ENCODE measurements around the gene GRID2. TPM values are rescaled to one million over a fixed set of nuclear protein-coding genes. Genes with fewer than 3 reads are reported as not detected.

The GRID2 gene
- total and polyA plus RNA-seq, 2 of the 4 experiments (the other 2 are of a cell fraction) = under 0.01 TPM; not detected in 1

GRCh38 chr4:92263010-92263409, 40.8 kb upstream of the GRID2 start:
- Histone ChIP-seq H3K36me3 (ENCODE audit: control insufficient read depth, insufficient read depth, low read length) (no peaks in the 10 kb centered on the region), H3K23ac (ENCODE audit: low read depth, low read length) (no peak overlapping the region), H3K9me1 (ENCODE audit: insufficient read depth, low read length) (no peaks in the 10 kb centered on the region), H4K8ac (ENCODE audit: low read depth in 2 of 2, low read length in 2 of 2) (no peak overlapping the region), H4K5ac (ENCODE audit: low read depth, low read length) (no peak overlapping the region), H2AK9ac (replicated peaks; ENCODE audit: low read depth, low read length, poor library complexity) (no peak overlapping the region), H2BK5ac (ENCODE audit: low read depth, low read length, poor library complexity, severe bottlenecking) (no peak overlapping the region), H3K4me3 (ENCODE audit: insufficient read depth, low read depth, low read length) (no peak overlapping the region), H3K4ac (ENCODE audit: low read depth, low read length) (no peak overlapping the region), H3K4me2 (ENCODE audit: low read depth, low read length) (no peak overlapping the region), H3K27me3 (ENCODE audit: control insufficient read depth, insufficient read depth, low read length) (no peaks in the 10 kb centered on the region), H3K18ac (ENCODE audit: low read depth, low read length) (no peak overlapping the region), H2BK20ac (ENCODE audit: low read depth, low read length) (no peak overlapping the region), H3K56ac (ENCODE audit: extremely low read depth, insufficient read depth, low read length) (no peak overlapping the region), H3K14ac (replicated peaks; ENCODE audit: low read depth, low read length) (no peak overlapping the region), H4K20me1 (ENCODE audit: insufficient read depth, low read length) (no peaks in the 10 kb centered on the region), H3K9ac (ENCODE audit: low read depth, low read length) (no peak overlapping the region), H3K79me1 (ENCODE audit: low read depth in 1 of 2, low read length in 2 of 2) (no peaks in the 10 kb centered on the region), H2BK120ac (ENCODE audit: low read depth, low read length) (no peak overlapping the region), H2AK5ac (ENCODE audit: low read depth, low read length) (no peak overlapping the region), H2AFZ (replicated peaks; ENCODE audit: low read length, poor library complexity) (no peak overlapping the region), H4K91ac (ENCODE audit: insufficient read depth, low read depth, low read length) (no peak overlapping the region), H3K4me1 (ENCODE audit: control insufficient read depth, insufficient read depth, low read length) (no peaks in the 10 kb centered on the region), H3K9me3 (ENCODE audit: control insufficient read depth, insufficient read depth, low read length) (no peaks in the 10 kb centered on the region), H2BK15ac (ENCODE audit: low read depth, low read length) (no peak overlapping the region), H3K27ac (ENCODE audit: insufficient read depth, low read length) (no peak overlapping the region)
- in situ Hi-C loops (cut with MboI; ENCODE audit: low sequenced_read_pairs) (no loop called here), dilution Hi-C loops (cut with HindIII; ENCODE audit: low sequenced_read_pairs, unreplicated experiment) (no loop called here), intact Hi-C loops (cut with micrococcal nuclease) (no loop called here)
- WGBS, 2 experiments (ENCODE audit: extremely low coverage in 2 of 2, insufficient read length in 1 of 2) = no CpG with 5 or more reads among the region's 2 CpGs
- DNase-seq (no peak), ATAC-seq (ENCODE audit: low read depth) (no peak)
- BruUV-seq (replicated peaks) = no TSS peak
- TF ChIP-seq RFX5 (IDR thresholded peaks at IDR 0.05; ENCODE audit: low read depth, low read length) (no peak), ELK1 (IDR thresholded peaks at IDR 0.05; ENCODE audit: borderline replicate concordance, low read depth, low read length) (no peak), BHLHE40 (IDR thresholded peaks at IDR 0.05; ENCODE audit: low read depth, low read length) (no peak), POLR2A (IDR thresholded peaks at IDR 0.05; ENCODE audit: low read depth, low read length) (no peak), CEBPB (IDR thresholded peaks at IDR 0.05; ENCODE audit: low read depth, low read length) (no peak), MAFK (IDR thresholded peaks at IDR 0.05; ENCODE audit: low read depth, low read length) (no peak), RAD21 (IDR thresholded peaks at IDR 0.05; ENCODE audit: low read length) (no peak), MAZ (IDR thresholded peaks at IDR 0.05; ENCODE audit: borderline replicate concordance, low read depth, low read length) (no peak), CHD1 (IDR thresholded peaks at IDR 0.05; ENCODE audit: low read depth, low read length) (no peak), NFE2L2 (IDR thresholded peaks at IDR 0.05; ENCODE audit: low read depth, low read length) (no peak), SMC3 (IDR thresholded peaks at IDR 0.05; ENCODE audit: low read depth, low read length) (no peak), USF2 (IDR thresholded peaks at IDR 0.05; ENCODE audit: low read depth, low read length) (no peak), CTCF (conservative IDR thresholded peaks at IDR 0.05; ENCODE audit: low read depth, low read length) (no peak), RCOR1 (IDR thresholded peaks at IDR 0.05; ENCODE audit: insufficient replicate concordance, low read length) (no peak), MXI1 (IDR thresholded peaks at IDR 0.05; ENCODE audit: borderline replicate concordance, low read depth, low read length) (no peak), FOS (IDR thresholded peaks at IDR 0.05; ENCODE audit: low read depth, low read length) (no peak)
- POLR2A ChIA-PET (ENCODE audit: unreplicated experiment) = no interaction called here
- CTCF ChIA-PET = no interaction called here
